Measurements from ENCODE around the gene SLC39A12. TPM values are rescaled to one million over a fixed set of nuclear protein-coding genes. Genes with fewer than 3 reads are reported as not detected.

Gene SLC39A12
- total RNA-seq, 2 donors from 2014 or later = not detected

- Histone ChIP-seq H3K27ac (no peak overlapping the region), H3K4me3 (no peak overlapping the region), H3K4me1 (no peaks in the 10 kb centered on the region), H3K27me3 (no peaks in the 10 kb centered on the region), H3K9me3 (no peaks in the 10 kb centered on the region), H3K36me3 (replicated peaks in 1 of 2; ENCODE audit: insufficient read depth in 1 of 2, low read depth in 2 of 2) (no peaks in the 10 kb centered on the region)
- DNase-seq (peak in 3 of 4 donors; percentile 17 to 20 (median 17)), ATAC-seq (no peak)
- intact Hi-C loops (cut with DNase I) = no loop called here
- 70 to 72% methylated on average over 19 of the region's 19 CpGs for WGBS, 2 donors
- no peak for TF ChIP-seq CTCF (IDR thresholded peaks at IDR 0.05)
- TF ChIP-seq POLR2A (IDR thresholded peaks at IDR 0.05) = no peak
These were observed 108.3 kb downstream of the SLC39A12 start for GRCh38 chr10:18059826-18060559.

GRCh38 chr10:18066947-18067346 lies 115.2 kb downstream of the SLC39A12 start:
- intact Hi-C loops (cut with DNase I) = no loop called here
- Histone ChIP-seq H3K4me1 (no peaks in the 10 kb centered on the region), H3K27me3 (no peaks in the 10 kb centered on the region), H3K9me3 (no peaks in the 10 kb centered on the region), H3K27ac (no peak overlapping the region), H3K4me3 (no peak overlapping the region), H3K36me3 (replicated peaks in 1 of 2; ENCODE audit: insufficient read depth in 1 of 2, low read depth in 2 of 2) (no peaks in the 10 kb centered on the region)
- no peak for DNase-seq
- no peak for TF ChIP-seq CTCF (IDR thresholded peaks at IDR 0.05)
- no peak for TF ChIP-seq POLR2A (IDR thresholded peaks at IDR 0.05)
- 76 to 78% methylated on average over 4 of the region's 4 CpGs for WGBS, 2 donors
- no peak for ATAC-seq

- Histone ChIP-seq H3K36me3 (replicated peaks in 1 of 2; ENCODE audit: insufficient read depth in 1 of 2, low read depth in 2 of 2) (no peaks in the 10 kb centered on the region), H3K9me3 (no peaks in the 10 kb centered on the region), H3K4me1 (no peaks in the 10 kb centered on the region), H3K4me3 (no peak overlapping the region), H3K27ac (no peak overlapping the region), H3K27me3 (no peaks in the 10 kb centered on the region)
- WGBS, 2 donors = 76 to 78% methylated on average over 4 of the region's 4 CpGs
- TF ChIP-seq CTCF (IDR thresholded peaks at IDR 0.05) (no peak), POLR2A (IDR thresholded peaks at IDR 0.05) (no peak)
- intact Hi-C loops (cut with DNase I) = no loop called here
- ATAC-seq (no peak), DNase-seq (no peak)
These were observed 116.7 kb downstream of the SLC39A12 start for GRCh38 chr10:18068401-18068800.

GRCh38 chr10:18071591-18071990 lies 119.9 kb downstream of the SLC39A12 start:
- no peak for DNase-seq
- Histone ChIP-seq H3K36me3 (replicated peaks in 1 of 2; ENCODE audit: insufficient read depth in 1 of 2, low read depth in 2 of 2) (no peaks in the 10 kb centered on the region), H3K9me3 (no peaks in the 10 kb centered on the region), H3K27ac (no peak overlapping the region), H3K27me3 (no peaks in the 10 kb centered on the region), H3K4me1 (no peaks in the 10 kb centered on the region), H3K4me3 (no peak overlapping the region)
- intact Hi-C loops (cut with DNase I) = no loop called here
- WGBS, 2 donors = 57 to 62% methylated on average over 2 of the region's 2 CpGs
- no peak for ATAC-seq
- TF ChIP-seq POLR2A (IDR thresholded peaks at IDR 0.05) = no peak
- no peak for TF ChIP-seq CTCF (IDR thresholded peaks at IDR 0.05)

GRCh38 chr10:18073314-18073713 lies 121.6 kb downstream of the SLC39A12 start:
- H3K27me3 ChIP-seq = no peaks in the 10 kb centered on the region
- ATAC-seq (no peak), DNase-seq (no peak)
- no peaks in the 10 kb centered on the region for H3K36me3 ChIP-seq (replicated peaks in 1 of 2; ENCODE audit: insufficient read depth in 1 of 2, low read depth in 2 of 2)
- 75 to 87% methylated on average over 3 of the region's 3 CpGs for WGBS, 2 donors
- no peak overlapping the region for H3K27ac ChIP-seq
- TF ChIP-seq POLR2A (IDR thresholded peaks at IDR 0.05) = no peak
- H3K4me1 ChIP-seq = no peaks in the 10 kb centered on the region
- H3K9me3 ChIP-seq = no peaks in the 10 kb centered on the region
- H3K4me3 ChIP-seq = no peak overlapping the region
- intact Hi-C loops (cut with DNase I) = no loop called here

All from body of pancreas (tissue), 4 donors.